Measurements from ENCODE around the gene PITPNM3.

DNA sequence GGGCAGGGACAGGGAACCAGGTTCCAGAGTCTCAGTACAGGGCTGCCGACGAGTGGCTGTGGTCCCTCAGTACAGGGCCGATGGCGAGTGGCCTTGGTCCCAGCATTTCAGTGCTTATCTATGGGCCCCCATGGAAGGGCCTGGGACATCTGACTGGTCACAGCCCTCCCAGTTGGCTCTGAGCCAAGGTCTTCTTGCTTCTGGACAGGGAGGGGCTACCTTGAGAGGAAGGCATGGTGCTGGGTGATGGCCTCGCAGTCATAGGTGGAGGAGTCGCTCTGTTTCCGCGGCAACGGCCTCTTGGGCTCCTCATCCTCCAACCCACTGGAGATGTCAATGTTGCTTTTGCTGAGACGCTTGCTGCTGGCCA lies 79.6 kb downstream of the PITPNM3 start:
- TF ChIP-seq TAF1 (IDR thresholded peaks at IDR 0.05; ENCODE audit: low read depth, low read length) (no peak), POLR2A (IDR thresholded peaks at IDR 0.05; ENCODE audit: low read depth, low read length) (no peak), POU2F2 (IDR thresholded peaks at IDR 0.05; ENCODE audit: low read depth, low read length) (no peak)
